Fibroblast of the aortic adventitia (primary cell): ENCODE results near the gene ABTB2. TPM values are rescaled to one million over a fixed set of nuclear protein-coding genes. Genes with fewer than 3 reads are reported as not detected.

Source experiments
- DNase-seq: peaks from one replicate; pipeline ENCODE4 v3.0.0-alpha.2; 2010; ENCODE audit warnings: low read depth
- H3K4me3 ChIP-seq: 2 replicates; pipeline ENCODE4 v1.5.1; 2011; ENCODE audit warnings: low read depth, mild to moderate bottlenecking, control low read depth, low read length, moderate library complexity
- total RNA-seq: library from RNA; depleted of rRNA; stranded (reverse); fragments of >200 nt; gene quantifications from 2 replicates; pipeline ENCODE4 v1.2.3, GENCODE V29; 2012; ENCODE audit warnings: low replicate concordance
- TF ChIP-seq, protein P1 (sequence below): IDR thresholded peaks from 2 replicates; pipeline ENCODE4 v1.5.1; 2011; ENCODE audit warnings: mild to moderate bottlenecking, low read length, control low read depth, inconsistent platforms; ENCODE audit not compliant: insufficient read depth

ABTB2 gene
- total RNA-seq, 1 donor: 1.7 TPM

DNA sequence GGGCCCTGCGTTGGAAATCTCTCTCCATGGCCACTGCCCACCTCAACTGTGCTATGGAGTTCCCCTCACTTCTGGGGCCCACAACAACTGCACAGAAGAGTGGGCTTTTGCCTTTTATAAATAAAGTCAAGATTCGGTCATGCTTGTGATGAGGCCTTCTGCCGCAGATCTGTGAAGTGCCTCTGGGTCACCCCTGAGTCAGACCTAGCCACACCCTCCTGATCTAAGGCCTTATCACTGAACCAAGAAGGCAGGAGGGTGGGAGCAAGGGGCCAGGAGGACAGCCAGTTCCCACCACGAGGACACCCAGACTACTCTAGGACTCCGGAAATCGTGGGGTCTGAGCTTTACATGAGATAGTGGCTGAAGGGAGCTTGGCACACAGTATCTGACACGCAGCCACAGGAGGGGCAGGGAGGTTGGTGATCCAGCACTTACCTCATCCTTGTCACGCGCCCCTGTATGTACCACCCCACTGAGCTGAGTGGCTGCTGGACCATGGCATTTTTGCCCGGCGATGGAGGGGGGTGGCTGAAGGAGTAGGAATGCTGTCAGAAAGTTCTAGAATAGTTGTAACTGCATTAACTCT lies 115.7 kb downstream of the ABTB2 start:
- H3K4me3 ChIP-seq: no peak overlapping the region
- peak; percentile 51 for DNase-seq
- TF ChIP-seq, protein P1, sequence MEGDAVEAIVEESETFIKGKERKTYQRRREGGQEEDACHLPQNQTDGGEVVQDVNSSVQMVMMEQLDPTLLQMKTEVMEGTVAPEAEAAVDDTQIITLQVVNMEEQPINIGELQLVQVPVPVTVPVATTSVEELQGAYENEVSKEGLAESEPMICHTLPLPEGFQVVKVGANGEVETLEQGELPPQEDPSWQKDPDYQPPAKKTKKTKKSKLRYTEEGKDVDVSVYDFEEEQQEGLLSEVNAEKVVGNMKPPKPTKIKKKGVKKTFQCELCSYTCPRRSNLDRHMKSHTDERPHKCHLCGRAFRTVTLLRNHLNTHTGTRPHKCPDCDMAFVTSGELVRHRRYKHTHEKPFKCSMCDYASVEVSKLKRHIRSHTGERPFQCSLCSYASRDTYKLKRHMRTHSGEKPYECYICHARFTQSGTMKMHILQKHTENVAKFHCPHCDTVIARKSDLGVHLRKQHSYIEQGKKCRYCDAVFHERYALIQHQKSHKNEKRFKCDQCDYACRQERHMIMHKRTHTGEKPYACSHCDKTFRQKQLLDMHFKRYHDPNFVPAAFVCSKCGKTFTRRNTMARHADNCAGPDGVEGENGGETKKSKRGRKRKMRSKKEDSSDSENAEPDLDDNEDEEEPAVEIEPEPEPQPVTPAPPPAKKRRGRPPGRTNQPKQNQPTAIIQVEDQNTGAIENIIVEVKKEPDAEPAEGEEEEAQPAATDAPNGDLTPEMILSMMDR: no peak

DNA sequence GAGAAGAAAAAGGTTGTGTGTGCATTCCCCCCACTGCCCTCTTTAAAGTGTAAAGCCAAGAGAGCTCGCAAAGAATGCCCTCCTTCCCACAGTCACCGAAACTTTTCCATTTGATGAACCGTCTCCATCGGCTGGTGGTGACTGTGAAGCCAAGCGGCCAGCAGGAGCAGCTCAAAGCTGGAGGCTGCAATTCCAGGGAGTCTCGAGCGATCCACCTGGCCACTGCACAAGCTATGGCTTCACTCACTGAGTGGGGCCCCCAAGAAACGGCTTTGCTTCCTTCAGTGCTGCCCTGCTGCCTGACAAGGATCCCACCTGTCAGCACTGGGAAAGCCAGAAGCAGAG lies 117.7 kb downstream of the ABTB2 start:
- no peak overlapping the region for H3K4me3 ChIP-seq
- DNase-seq: no peak
- TF ChIP-seq, protein P1: no peak

DNA sequence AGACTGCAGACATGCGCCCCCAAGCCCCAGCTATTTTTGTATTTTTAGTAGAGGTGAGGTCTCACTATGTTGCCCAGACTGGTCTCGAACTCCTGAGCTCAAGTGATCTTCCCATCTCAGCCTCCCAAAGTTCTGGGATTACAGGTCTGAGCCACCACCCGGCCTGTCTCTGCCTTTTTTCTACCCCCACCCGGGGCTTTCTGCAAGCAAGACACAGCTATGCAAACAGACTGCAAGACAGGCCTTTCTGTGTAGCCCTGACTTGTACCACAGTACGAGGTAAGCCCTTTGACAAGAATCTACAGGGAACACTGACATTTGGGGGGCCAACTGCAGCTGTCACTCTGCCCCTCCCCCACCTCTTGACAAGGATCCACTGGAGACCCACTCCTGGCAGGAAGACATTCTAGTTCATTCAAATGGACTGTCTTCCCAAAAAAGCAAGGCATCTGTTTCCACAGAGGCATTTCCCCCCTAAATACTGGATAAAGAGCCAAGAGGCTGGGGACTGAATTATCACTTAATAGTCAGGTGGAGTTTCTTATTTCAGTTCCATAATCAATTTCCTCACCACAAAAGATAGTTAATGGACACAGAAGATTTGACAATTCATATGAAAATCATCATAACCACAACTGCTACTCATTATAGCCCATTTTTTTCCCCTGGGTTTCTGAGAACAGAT lies 118.2 kb downstream of the ABTB2 start:
- no peak for DNase-seq
- TF ChIP-seq, protein P1: no peak
- no peak overlapping the region for H3K4me3 ChIP-seq

DNA sequence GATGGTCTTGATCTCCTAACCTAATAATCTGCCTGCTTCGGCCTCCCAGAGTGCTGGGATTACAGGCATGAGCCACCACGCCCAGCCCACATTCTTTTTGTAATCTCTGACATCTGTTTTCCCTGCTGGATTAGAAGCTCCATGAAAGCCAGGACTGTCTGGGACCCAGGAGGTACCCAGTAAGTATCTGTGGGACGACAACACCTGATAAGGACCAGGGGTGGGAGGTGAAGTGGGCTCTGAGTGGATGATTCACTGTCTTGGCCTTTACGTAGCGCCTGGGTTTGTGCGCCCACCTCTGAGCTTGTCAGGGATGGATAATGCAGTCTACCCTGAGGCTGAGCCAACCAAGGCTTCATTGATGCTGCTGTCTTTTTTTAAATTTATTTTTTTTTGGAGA lies 118.8 kb downstream of the ABTB2 start:
- DNase-seq: no peak
- no peak overlapping the region for H3K4me3 ChIP-seq

DNA sequence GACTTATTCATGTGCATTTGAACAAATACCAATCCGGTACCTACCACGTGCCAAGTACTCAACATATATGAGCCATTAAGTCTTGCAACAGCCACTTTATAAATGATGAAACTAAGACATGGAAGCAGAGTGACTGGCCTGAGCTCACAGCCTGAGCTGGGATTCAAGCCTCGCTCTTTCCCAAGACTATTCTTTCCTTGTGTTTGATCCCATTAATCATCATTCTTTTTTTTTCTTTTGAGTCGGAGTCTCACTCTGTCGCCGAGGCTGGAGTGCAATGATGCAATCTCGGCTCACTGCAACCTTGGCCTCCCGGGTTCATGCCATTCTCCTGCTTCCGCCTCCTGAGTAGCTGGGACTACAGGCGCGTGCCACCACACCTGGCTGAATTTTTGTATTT lies 119.3 kb downstream of the ABTB2 start:
- DNase-seq: peak; percentile 60
- TF ChIP-seq, protein P1: no peak
- H3K4me3 ChIP-seq: no peak overlapping the region

More for the DNA sequence above, 118.8 kb downstream of the ABTB2 start:
- TF ChIP-seq, protein P1: no peak

DNA sequence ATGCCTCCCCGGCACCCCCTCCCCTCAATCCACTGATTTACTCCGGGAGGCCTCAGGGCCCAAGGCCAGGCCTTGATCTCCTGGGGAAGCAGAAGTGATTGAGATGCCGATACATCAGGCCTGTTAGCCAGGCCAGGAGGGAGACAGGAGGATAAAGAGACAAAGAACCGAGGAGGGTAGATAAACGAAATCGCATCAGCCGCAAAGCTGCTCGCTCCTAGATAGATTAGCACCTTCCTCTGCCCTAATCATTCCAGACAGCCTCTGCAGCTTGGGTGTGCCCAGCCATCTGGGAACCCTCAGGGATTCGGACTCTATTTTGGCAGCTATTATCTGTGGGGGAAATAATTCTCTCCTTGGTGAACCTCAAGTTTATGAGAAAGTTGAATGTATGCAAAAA lies 121.2 kb downstream of the ABTB2 start:
- no peak for DNase-seq
- H3K4me3 ChIP-seq: no peak overlapping the region

More for the DNA sequence above, 121.2 kb downstream of the ABTB2 start:
- TF ChIP-seq, protein P1: no peak
